WTC11 (cell line): ENCODE results near the gene MICAL2. TPM values are rescaled to one million over a fixed set of nuclear protein-coding genes. Genes with fewer than 3 reads are reported as not detected.

Experiments used
- ATAC-seq: fragments of 200-7000 bp; cut with Tn5 transposase; 2 replicates; pipeline ENCODE4 v1.10.0; 2021; ENCODE audit warnings: mild to moderate bottlenecking, moderate library complexity
- CTCF ChIA-PET: fragments of 300-600 bp; sonication (Branson Sonifier 250); formaldehyde crosslinking; loops from one replicate; lab custom pipeline; 2021; ENCODE audit warnings: antibody characterized with exemption; lab: Charles Lee
- POLR2A ChIA-PET: fragments of 350-600 bp; sonication (Branson Sonifier 250); formaldehyde crosslinking; loops from one replicate; lab custom pipeline; 2021; ENCODE audit warnings: antibody characterized with exemption; lab: Charles Lee
- DNase-seq: peaks from one replicate; pipeline ENCODE4 v3.0.0; 2021; ENCODE audit warnings: low spot score
- H3K27ac Mint-ChIP-seq: 2 replicates; pipeline ENCODE4 v1.8.0; 2021; ENCODE audit warnings: mixed read lengths
- H3K27me3 Mint-ChIP-seq: 2 replicates; pipeline ENCODE4 v1.8.0; 2021; ENCODE audit warnings: low read depth, mild to moderate bottlenecking, moderate library complexity, mixed read lengths
- H3K36me3 Mint-ChIP-seq: 2 replicates; pipeline ENCODE4 v1.8.0; 2021; ENCODE audit warnings: mixed read lengths
- H3K4me1 Mint-ChIP-seq: 2 replicates; pipeline ENCODE4 v1.8.0; 2022; ENCODE audit warnings: mixed read lengths
- H3K4me3 Mint-ChIP-seq: 2 replicates; pipeline ENCODE4 v1.8.0; 2021; ENCODE audit warnings: mild to moderate bottlenecking, moderate library complexity, mixed read lengths
- H3K9me3 Mint-ChIP-seq: 2 replicates; pipeline ENCODE4 v1.8.0; 2021; ENCODE audit warnings: mixed read lengths
- CBFB ChIP-seq: sonication (generic); formaldehyde crosslinking; IDR thresholded peaks from 2 replicates; pipeline ENCODE4 v1.8.1; 2022; ENCODE audit warnings: mild to moderate bottlenecking, low read depth, missing genetic modification reagents
- CREM ChIP-seq: sonication (generic); formaldehyde crosslinking; IDR thresholded peaks from 2 replicates; pipeline ENCODE4 v1.8.1; 2022; ENCODE audit warnings: mild to moderate bottlenecking, missing genetic modification reagents, moderate library complexity
- EMX1 ChIP-seq: fragments of 250-450 bp; sonication (Bioruptor Pico); IDR thresholded peaks from 2 replicates; pipeline ENCODE4 v1.8.0; 2021; ENCODE audit warnings: mild to moderate bottlenecking
- ETV6 ChIP-seq: sonication (generic); formaldehyde crosslinking; IDR thresholded peaks from 2 replicates; pipeline ENCODE4 v1.8.1; 2022; ENCODE audit warnings: mild to moderate bottlenecking, missing genetic modification reagents
- NR1H2 ChIP-seq: sonication (generic); formaldehyde crosslinking; IDR thresholded peaks from 2 replicates; pipeline ENCODE4 v1.9.0; 2021; ENCODE audit warnings: mild to moderate bottlenecking, moderate library complexity, missing genetic modification reagents
- NR3C1 ChIP-seq: sonication (generic); formaldehyde crosslinking; conservative IDR thresholded peaks from 2 replicates; pipeline ENCODE4 v1.8.1; 2023; ENCODE audit warnings: low read depth, mild to moderate bottlenecking, missing genetic modification reagents
- ZNF121 ChIP-seq: sonication (generic); formaldehyde crosslinking; IDR thresholded peaks from 2 replicates; pipeline ENCODE4 v1.8.0; 2023; ENCODE audit warnings: missing genetic modification reagents
- ZNF219 ChIP-seq: sonication (generic); formaldehyde crosslinking; IDR thresholded peaks from 2 replicates; pipeline ENCODE4 v1.8.0; 2023; ENCODE audit warnings: missing genetic modification reagents, mild to moderate bottlenecking, borderline replicate concordance
- ZNF232 ChIP-seq: sonication (generic); formaldehyde crosslinking; IDR thresholded peaks from 2 replicates; pipeline ENCODE4 v1.8.0; 2022; ENCODE audit warnings: mild to moderate bottlenecking, missing genetic modification reagents
- total RNA-seq: library from RNA; stranded (reverse); gene quantifications from 3 replicates; pipeline ENCODE4 v1.2.3, GENCODE V29; 2021
- TF ChIP-seq, protein P1 (sequence below): sonication (generic); formaldehyde crosslinking; IDR thresholded peaks from 2 replicates; pipeline ENCODE4 v1.8.1; 2023; ENCODE audit warnings: mild to moderate bottlenecking, missing genetic modification reagents
- TF ChIP-seq, protein P2 (sequence below): sonication (generic); formaldehyde crosslinking; IDR thresholded peaks from 2 replicates; pipeline ENCODE4 v1.8.1; 2023; ENCODE audit warnings: mild to moderate bottlenecking, missing genetic modification reagents
- TF ChIP-seq, protein P3 (sequence below): fragments of 200-600 bp; IDR thresholded peaks from 2 replicates; pipeline ENCODE4 v1.8.0; 2022; ENCODE audit warnings: antibody characterized with exemption
- TF ChIP-seq, protein P4 (sequence below): fragments of 250-450 bp; sonication (Bioruptor Pico); IDR thresholded peaks from 2 replicates; pipeline ENCODE4 v2.1.2; 2022; ENCODE audit warnings: mild to moderate bottlenecking, moderate library complexity
- TF ChIP-seq, protein P5 (sequence below): sonication (generic); formaldehyde crosslinking; IDR thresholded peaks from 2 replicates; pipeline ENCODE4 v1.8.0; 2022; ENCODE audit warnings: mild to moderate bottlenecking, missing genetic modification reagents
- TF ChIP-seq, protein P6 (sequence below): sonication (generic); formaldehyde crosslinking; IDR thresholded peaks from 2 replicates; pipeline ENCODE4 v1.8.0; 2022; ENCODE audit warnings: mild to moderate bottlenecking, missing genetic modification reagents
- TF ChIP-seq, protein P7 (sequence below): fragments of 250-450 bp; sonication (Bioruptor Pico); IDR thresholded peaks from 2 replicates; pipeline ENCODE4 v1.9.0; 2021; ENCODE audit warnings: moderate library complexity, mild to moderate bottlenecking, inconsistent platforms, borderline replicate concordance

Gene MICAL2
- total RNA-seq, 1 experiment from 2014 or later, result 3.1 TPM

DNA sequence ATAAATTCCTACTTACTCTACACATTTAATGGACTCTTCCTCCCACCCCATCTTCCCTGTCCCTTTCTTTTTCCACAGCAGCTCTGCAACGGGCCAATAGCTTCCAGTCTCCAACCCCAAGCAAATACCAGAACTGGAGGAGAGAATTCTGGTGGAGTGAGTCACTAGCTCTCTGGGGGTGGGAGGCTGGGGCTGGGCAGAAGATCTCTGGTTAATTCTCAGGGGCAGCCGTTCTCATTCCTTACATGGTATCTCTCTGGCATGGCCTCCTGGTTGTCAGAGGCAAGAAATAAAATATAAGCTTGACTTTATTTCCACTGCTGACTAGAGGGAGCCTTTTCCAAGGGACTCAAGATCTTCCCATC lies 176.6 kb downstream of the MICAL2 start (continued):
- TF ChIP-seq ZNF219 (CRISPR knock-in tag) (no peak), ZNF232 (CRISPR knock-in tag) (no peak), CBFB (CRISPR knock-in tag) (no peak), CREM (CRISPR knock-in tag) (no peak), NR1H2 (CRISPR knock-in tag) (no peak)
- TF ChIP-seq, protein P1, sequence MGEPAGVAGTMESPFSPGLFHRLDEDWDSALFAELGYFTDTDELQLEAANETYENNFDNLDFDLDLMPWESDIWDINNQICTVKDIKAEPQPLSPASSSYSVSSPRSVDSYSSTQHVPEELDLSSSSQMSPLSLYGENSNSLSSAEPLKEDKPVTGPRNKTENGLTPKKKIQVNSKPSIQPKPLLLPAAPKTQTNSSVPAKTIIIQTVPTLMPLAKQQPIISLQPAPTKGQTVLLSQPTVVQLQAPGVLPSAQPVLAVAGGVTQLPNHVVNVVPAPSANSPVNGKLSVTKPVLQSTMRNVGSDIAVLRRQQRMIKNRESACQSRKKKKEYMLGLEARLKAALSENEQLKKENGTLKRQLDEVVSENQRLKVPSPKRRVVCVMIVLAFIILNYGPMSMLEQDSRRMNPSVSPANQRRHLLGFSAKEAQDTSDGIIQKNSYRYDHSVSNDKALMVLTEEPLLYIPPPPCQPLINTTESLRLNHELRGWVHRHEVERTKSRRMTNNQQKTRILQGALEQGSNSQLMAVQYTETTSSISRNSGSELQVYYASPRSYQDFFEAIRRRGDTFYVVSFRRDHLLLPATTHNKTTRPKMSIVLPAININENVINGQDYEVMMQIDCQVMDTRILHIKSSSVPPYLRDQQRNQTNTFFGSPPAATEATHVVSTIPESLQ (CRISPR knock-in tag), result no peak
- TF ChIP-seq, protein P2, sequence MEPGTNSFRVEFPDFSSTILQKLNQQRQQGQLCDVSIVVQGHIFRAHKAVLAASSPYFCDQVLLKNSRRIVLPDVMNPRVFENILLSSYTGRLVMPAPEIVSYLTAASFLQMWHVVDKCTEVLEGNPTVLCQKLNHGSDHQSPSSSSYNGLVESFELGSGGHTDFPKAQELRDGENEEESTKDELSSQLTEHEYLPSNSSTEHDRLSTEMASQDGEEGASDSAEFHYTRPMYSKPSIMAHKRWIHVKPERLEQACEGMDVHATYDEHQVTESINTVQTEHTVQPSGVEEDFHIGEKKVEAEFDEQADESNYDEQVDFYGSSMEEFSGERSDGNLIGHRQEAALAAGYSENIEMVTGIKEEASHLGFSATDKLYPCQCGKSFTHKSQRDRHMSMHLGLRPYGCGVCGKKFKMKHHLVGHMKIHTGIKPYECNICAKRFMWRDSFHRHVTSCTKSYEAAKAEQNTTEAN (CRISPR knock-in tag), result no peak
- TF ChIP-seq, protein P3, sequence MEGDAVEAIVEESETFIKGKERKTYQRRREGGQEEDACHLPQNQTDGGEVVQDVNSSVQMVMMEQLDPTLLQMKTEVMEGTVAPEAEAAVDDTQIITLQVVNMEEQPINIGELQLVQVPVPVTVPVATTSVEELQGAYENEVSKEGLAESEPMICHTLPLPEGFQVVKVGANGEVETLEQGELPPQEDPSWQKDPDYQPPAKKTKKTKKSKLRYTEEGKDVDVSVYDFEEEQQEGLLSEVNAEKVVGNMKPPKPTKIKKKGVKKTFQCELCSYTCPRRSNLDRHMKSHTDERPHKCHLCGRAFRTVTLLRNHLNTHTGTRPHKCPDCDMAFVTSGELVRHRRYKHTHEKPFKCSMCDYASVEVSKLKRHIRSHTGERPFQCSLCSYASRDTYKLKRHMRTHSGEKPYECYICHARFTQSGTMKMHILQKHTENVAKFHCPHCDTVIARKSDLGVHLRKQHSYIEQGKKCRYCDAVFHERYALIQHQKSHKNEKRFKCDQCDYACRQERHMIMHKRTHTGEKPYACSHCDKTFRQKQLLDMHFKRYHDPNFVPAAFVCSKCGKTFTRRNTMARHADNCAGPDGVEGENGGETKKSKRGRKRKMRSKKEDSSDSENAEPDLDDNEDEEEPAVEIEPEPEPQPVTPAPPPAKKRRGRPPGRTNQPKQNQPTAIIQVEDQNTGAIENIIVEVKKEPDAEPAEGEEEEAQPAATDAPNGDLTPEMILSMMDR, result no peak
- TF ChIP-seq, protein P4, sequence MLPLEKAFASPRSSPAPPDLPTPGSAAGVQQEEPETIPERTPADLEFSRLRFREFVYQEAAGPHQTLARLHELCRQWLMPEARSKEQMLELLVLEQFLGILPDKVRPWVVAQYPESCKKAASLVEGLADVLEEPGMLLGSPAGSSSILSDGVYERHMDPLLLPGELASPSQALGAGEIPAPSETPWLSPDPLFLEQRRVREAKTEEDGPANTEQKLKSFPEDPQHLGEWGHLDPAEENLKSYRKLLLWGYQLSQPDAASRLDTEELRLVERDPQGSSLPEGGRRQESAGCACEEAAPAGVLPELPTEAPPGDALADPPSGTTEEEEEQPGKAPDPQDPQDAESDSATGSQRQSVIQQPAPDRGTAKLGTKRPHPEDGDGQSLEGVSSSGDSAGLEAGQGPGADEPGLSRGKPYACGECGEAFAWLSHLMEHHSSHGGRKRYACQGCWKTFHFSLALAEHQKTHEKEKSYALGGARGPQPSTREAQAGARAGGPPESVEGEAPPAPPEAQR (CRISPR knock-in tag), result no peak

DNA sequence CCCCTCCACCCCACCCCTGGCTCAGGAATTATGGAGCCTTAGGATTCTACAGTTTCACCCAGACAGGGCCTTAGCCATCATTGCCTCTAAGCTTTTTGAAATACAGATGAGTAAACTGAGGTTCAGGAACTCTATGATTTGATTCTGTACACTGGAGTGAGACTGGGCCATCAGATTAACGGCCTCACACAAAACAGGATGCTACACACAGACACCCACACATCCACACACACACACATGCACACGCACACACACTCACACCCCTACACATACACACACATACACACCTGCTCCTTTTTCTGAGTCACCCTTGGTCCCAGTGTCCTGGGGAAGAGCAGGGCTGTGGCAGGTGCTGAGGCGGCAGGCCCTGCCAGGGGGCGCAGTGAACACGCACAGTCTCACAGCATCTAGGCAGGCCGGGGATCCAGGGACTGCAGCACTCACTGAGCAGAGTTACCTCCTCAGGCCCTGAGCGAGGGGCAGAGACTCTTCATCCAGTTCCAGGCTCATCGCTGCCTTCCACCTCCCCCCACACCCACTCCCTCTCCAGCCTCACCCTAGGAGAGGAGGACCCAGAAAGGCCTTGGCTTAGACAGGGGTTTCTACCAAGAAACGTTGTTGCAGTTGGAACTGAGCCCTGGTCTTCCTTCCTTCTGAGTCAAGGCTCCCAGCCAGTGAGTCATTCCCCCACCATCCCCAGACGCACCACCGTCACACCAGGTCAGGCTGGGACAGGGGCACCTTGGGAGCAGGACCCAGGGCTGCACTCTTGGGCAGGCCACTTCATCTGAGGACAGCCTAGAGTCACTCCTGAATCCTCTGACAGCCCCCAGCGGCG lies 177.2 kb downstream of the MICAL2 start:
- Mint-ChIP-seq H3K27me3 (no peaks in the 10 kb centered on the region), H3K4me1 (peaks cover 15% of the 10 kb centered on the region), H3K27ac (no peak overlapping the region), H3K4me3 (no peak overlapping the region), H3K36me3 (no peaks in the 10 kb centered on the region), H3K9me3 (peaks cover 7% of the 10 kb centered on the region)
- ChIA-PET CTCF (interaction anchor here (0.7 to 4.8 kb wide), 37 partner anchors 10 to 723 kb away, joined by 3 to 101 read pairs (median 6); partner anchors contain the start of gene PARVA), POLR2A (interaction anchor here (0.6 to 0.7 kb wide), 2 partner anchors 52 to 242 kb away, joined by 3 to 4 read pairs; no protein-coding TSS in a partner anchor)
- peak; percentile 78 for DNase-seq
- TF ChIP-seq EMX1 (CRISPR knock-in tag), result 0 out of 2 replicates have a peak, but pooled peaks have one; percentile 52
- TF ChIP-seq, protein P5, sequence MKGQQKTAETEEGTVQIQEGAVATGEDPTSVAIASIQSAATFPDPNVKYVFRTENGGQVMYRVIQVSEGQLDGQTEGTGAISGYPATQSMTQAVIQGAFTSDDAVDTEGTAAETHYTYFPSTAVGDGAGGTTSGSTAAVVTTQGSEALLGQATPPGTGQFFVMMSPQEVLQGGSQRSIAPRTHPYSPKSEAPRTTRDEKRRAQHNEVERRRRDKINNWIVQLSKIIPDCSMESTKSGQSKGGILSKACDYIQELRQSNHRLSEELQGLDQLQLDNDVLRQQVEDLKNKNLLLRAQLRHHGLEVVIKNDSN (CRISPR knock-in tag), result no peak
- no peak for TF ChIP-seq NR3C1 (CRISPR knock-in tag)
- peak; percentile 67; the same call in 1 of the 2 replicates for TF ChIP-seq ETV6
- peak; percentile 90 for TF ChIP-seq ZNF121 (CRISPR knock-in tag)
- TF ChIP-seq, protein P6, sequence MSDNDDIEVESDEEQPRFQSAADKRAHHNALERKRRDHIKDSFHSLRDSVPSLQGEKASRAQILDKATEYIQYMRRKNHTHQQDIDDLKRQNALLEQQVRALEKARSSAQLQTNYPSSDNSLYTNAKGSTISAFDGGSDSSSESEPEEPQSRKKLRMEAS (CRISPR knock-in tag), result no peak
- TF ChIP-seq, protein P7, sequence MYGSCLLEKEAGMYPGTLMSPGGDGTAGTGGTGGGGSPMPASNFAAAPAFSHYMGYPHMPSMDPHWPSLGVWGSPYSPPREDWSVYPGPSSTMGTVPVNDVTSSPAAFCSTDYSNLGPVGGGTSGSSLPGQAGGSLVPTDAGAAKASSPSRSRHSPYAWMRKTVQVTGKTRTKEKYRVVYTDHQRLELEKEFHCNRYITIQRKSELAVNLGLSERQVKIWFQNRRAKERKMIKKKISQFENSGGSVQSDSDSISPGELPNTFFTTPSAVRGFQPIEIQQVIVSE (CRISPR knock-in tag), result no peak
- peak; percentile 93 for ATAC-seq
